MCF 10A (cell line): ENCODE measurements around the gene RALA. TPM values are rescaled to one million over a fixed set of nuclear protein-coding genes. Genes with fewer than 3 reads are reported as not detected.
A peak's percentile ranks its signal among the peaks of the same experiment; 100 is the strongest.

Experiments used
- BruUV-seq: library from RNA; stranded (reverse); fragments of 400-500 nt; replicated peaks from 2 replicates; lab custom pipeline; 2021; lab: Mats Ljungman, UMichigan
- CTCF ChIA-PET: fragments of 300-600 bp; sonication (Branson Sonifier 250); formaldehyde crosslinking; extraction: SDS; loops from one replicate; lab custom pipeline; 2021; ENCODE audit warnings: antibody characterized with exemption, inconsistent platforms; lab: Yijun Ruan, JAX
- POLR2A ChIA-PET: fragments of 300-600, 350-650 bp; sonication (Branson Sonifier 250); formaldehyde crosslinking; extraction: SDS; loops from one replicate; lab custom pipeline; 2020; ENCODE audit warnings: antibody characterized with exemption, inconsistent platforms; lab: Yijun Ruan, JAX
- DNase-seq: peaks from one replicate; pipeline ENCODE4 v3.0.0-alpha.2; 2018; ENCODE audit not compliant: unreplicated experiment
- H3K27ac Mint-ChIP-seq: one replicate; pipeline ENCODE4 v1.8.0; 2022; ENCODE audit warnings: mild to moderate bottlenecking, low read depth, mixed read lengths; ENCODE audit not compliant: unreplicated experiment
- H3K27me3 Mint-ChIP-seq: one replicate; pipeline ENCODE4 v1.8.0; 2022; ENCODE audit warnings: mixed read lengths; ENCODE audit not compliant: insufficient read depth, unreplicated experiment
- H3K36me3 Mint-ChIP-seq: one replicate; pipeline ENCODE4 v1.8.0; 2022; ENCODE audit warnings: mild to moderate bottlenecking, moderate library complexity, mixed read lengths; ENCODE audit not compliant: insufficient read depth, unreplicated experiment
- H3K4me1 Mint-ChIP-seq: one replicate; pipeline ENCODE4 v1.8.0; 2022; ENCODE audit warnings: mixed read lengths; ENCODE audit not compliant: insufficient read depth, unreplicated experiment
- H3K4me3 Mint-ChIP-seq: one replicate; pipeline ENCODE4 v1.8.0; 2022; ENCODE audit warnings: mild to moderate bottlenecking, moderate library complexity, mixed read lengths; ENCODE audit not compliant: unreplicated experiment
- H3K9me3 Mint-ChIP-seq: one replicate; pipeline ENCODE4 v1.8.0; 2022; ENCODE audit warnings: mixed read lengths; ENCODE audit not compliant: unreplicated experiment
- CTCF ChIP-seq: fragments of 200-600 bp; IDR thresholded peaks from one replicate; pipeline ENCODE4 v1.8.0; 2022; ENCODE audit warnings: antibody characterized with exemption, mild to moderate bottlenecking; ENCODE audit not compliant: unreplicated experiment
- intact Hi-C: fragments of 100-400 bp; cut with micrococcal nuclease; formaldehyde crosslinking; loops from 2 replicates; pipeline ENCODE4 v1.14.1; 2022
- total RNA-seq: library from RNA; stranded (reverse); gene quantifications from 2 replicates; pipeline ENCODE4 v1.2.3, GENCODE V29; 2022

The RALA gene
- total RNA-seq, 1 experiment from 2014 or later: 34.1 TPM

- no TSS peak for BruUV-seq
- no peaks in the 10 kb centered on the region for H3K9me3 Mint-ChIP-seq
- no peaks in the 10 kb centered on the region for H3K27me3 Mint-ChIP-seq
- H3K36me3 Mint-ChIP-seq: peaks cover 11% of the 10 kb centered on the region
- no peak overlapping the region for H3K27ac Mint-ChIP-seq
- H3K4me1 Mint-ChIP-seq: peaks cover 15% of the 10 kb centered on the region
- intact Hi-C loops: no loop called here
- POLR2A ChIA-PET: interaction anchor here (0.6 kb wide), 1 partner anchor 108 kb away, joined by 3 read pairs; no protein-coding TSS in a partner anchor
- CTCF ChIA-PET: interaction anchor here (1.8 kb wide), 1 partner anchor 11 kb away, joined by 5 read pairs; no protein-coding TSS in a partner anchor
- DNase-seq: no peak
- no peak overlapping the region for H3K4me3 Mint-ChIP-seq
- no peak for TF ChIP-seq CTCF
These were observed 14.7 kb downstream of the RALA start for GRCh38 chr7:39637963-39638485.

DNA sequence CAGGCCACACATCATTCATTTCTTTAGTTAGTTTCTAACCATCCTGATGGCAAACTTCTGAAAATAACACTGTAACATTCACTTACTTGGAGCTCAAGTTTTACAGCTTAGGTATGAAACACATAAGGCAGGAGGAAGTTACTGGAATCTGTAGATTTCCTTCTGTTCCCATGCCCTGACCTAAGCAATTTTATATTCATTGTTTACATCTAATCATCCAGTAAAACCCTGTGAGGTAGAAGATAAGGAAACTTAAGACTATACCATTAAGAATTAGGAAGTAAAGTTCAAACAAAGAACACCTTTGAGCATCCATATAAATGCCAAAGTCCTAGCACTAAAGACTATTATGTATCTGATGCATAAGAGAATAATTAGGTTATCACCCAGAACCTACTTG is 19.5 kb downstream of the RALA start:
- no peak overlapping the region for H3K27ac Mint-ChIP-seq

GRCh38 chr7:39644170-39644569 is 20.8 kb downstream of the RALA start:
- Mint-ChIP-seq H3K27ac (peak overlapping the region; percentile 42), H3K36me3 (peaks cover 9% of the 10 kb centered on the region), H3K27me3 (no peaks in the 10 kb centered on the region), H3K4me1 (peaks cover 24% of the 10 kb centered on the region), H3K4me3 (no peak overlapping the region), H3K9me3 (no peaks in the 10 kb centered on the region)
- BruUV-seq: no TSS peak
- TF ChIP-seq CTCF: no peak
- ChIA-PET POLR2A (interaction anchor here (0.7 to 0.8 kb wide), 2 partner anchors 10 to 20 kb away, joined by 3 read pairs; no protein-coding TSS in a partner anchor), CTCF (interaction anchor here (0.9 kb wide), 1 partner anchor 63 kb away, joined by 3 read pairs; no protein-coding TSS in a partner anchor)
- intact Hi-C loops: no loop called here
- DNase-seq: peak; percentile 17

More for the DNA sequence above, 19.5 kb downstream of the RALA start:
- no peak for DNase-seq
- no peaks in the 10 kb centered on the region for H3K27me3 Mint-ChIP-seq
- CTCF ChIA-PET: no interaction called here
- H3K9me3 Mint-ChIP-seq: no peaks in the 10 kb centered on the region
- POLR2A ChIA-PET: interaction anchor here (0.7 kb wide), 1 partner anchor 9 kb away, joined by 4 read pairs; no protein-coding TSS in a partner anchor
- intact Hi-C loops: no loop called here
- no peak for TF ChIP-seq CTCF
- peaks cover 24% of the 10 kb centered on the region for H3K4me1 Mint-ChIP-seq
- peaks cover 6% of the 10 kb centered on the region for H3K36me3 Mint-ChIP-seq
- BruUV-seq: no TSS peak
- no peak overlapping the region for H3K4me3 Mint-ChIP-seq

DNA sequence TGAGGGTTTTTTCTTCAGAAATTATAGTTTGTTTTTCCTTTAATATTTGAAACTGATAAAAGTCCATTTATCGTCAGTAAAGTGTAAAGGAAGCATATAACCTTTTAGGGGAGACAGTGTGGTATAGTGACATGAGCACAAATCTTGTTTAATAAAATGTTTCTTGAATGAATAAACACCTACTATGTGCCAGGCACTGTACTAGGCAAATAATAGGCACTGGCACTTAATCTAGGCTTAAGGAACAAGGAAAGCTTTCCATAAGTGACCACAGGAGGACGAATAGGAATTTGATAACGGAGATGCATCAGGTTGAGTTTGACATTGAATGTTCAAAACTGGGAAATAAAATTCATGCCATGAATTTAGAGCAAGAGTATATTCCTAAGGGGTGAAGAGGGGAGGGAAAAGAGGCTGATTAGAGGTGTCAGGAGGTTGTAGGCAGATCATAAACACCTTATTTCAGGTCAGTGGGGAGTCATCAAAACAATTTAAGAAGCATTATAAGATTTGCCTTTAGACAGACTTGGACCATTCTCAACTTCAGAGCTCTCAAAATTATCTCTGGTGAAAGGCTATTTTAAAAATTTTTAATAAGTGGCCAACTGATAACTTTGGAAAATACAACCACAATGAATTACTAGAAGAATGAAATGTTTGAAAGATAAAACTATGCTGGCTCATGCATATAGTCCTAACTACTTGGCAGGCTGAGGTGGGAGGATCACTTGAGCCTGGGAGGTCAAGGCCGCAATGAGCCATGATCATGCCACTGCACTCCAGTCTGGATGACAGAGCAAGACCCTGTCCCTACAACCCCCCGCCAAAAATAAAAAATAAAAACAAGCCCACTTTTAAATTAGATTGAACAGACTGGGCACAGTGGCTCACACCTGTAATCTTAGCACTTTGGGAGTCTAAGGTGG is 22.4 kb downstream of the RALA start:
- POLR2A ChIA-PET: no interaction called here
- Mint-ChIP-seq H3K27ac (no peak overlapping the region), H3K9me3 (no peaks in the 10 kb centered on the region), H3K27me3 (no peaks in the 10 kb centered on the region), H3K4me1 (peaks cover 21% of the 10 kb centered on the region), H3K36me3 (peaks cover 9% of the 10 kb centered on the region), H3K4me3 (no peak overlapping the region)
- BruUV-seq: no TSS peak
- TF ChIP-seq CTCF: no peak
- no peak for DNase-seq
- CTCF ChIA-PET: no interaction called here
- intact Hi-C loops: no loop called here
